Sigmoid colon (tissue), 4 donors: Measurements from ENCODE around the gene AMH.

Experiments used
- EP300 ChIP-seq, 4 donors: sonication (generic); formaldehyde crosslinking; IDR thresholded peaks; one replicate each; pipeline ENCODE4 v1.6.1; 2017; ENCODE audit warnings: antibody characterized with exemption in 4 of 4
- POLR2A ChIP-seq, 2 donors: fragments of 450-650 bp; IDR thresholded peaks; one replicate each; pipeline ENCODE4 v1.6.1; 2016; ENCODE audit warnings: antibody characterized with exemption in 2 of 2, mild to moderate bottlenecking in 2 of 2, moderate library complexity in 2 of 2
- POLR2AphosphoS5 ChIP-seq, 4 donors: sonication (generic); formaldehyde crosslinking; IDR thresholded peaks; one replicate each; pipeline ENCODE4 v1.6.1; 2017; ENCODE audit warnings: antibody characterized with exemption in 4 of 4
- TF ChIP-seq, protein P1 (sequence below), 4 experiments: fragments of 450-650 bp in 3 of 4; fragments of 200-600 bp in 1 of 4; IDR thresholded peaks; one replicate each; pipeline ENCODE4 v1.5.1; 2016 to 2019; ENCODE audit warnings: antibody characterized with exemption in 4 of 4, mild to moderate bottlenecking in 3 of 4, moderate library complexity in 2 of 4

DNA sequence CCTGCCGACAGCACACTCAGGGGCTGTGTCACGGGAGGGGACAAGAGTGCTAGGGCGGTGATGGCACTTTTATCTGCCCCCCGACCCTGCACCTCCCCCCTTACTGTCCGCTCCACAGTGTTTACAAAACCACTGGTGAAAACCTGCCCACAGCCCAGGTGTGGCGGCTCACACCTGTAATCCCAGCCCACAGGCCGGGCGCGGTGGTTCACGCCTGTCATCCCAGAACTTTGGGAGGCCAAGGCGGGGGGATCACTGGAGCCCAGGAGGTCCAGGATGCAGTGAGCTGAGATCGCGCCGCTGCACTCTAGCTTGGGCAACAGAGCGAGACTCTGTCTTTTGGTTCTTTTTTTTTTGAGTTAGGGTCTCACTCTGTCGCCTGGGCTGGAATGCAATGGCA lies 47.0 kb downstream of the AMH start:
- TF ChIP-seq, protein P1, sequence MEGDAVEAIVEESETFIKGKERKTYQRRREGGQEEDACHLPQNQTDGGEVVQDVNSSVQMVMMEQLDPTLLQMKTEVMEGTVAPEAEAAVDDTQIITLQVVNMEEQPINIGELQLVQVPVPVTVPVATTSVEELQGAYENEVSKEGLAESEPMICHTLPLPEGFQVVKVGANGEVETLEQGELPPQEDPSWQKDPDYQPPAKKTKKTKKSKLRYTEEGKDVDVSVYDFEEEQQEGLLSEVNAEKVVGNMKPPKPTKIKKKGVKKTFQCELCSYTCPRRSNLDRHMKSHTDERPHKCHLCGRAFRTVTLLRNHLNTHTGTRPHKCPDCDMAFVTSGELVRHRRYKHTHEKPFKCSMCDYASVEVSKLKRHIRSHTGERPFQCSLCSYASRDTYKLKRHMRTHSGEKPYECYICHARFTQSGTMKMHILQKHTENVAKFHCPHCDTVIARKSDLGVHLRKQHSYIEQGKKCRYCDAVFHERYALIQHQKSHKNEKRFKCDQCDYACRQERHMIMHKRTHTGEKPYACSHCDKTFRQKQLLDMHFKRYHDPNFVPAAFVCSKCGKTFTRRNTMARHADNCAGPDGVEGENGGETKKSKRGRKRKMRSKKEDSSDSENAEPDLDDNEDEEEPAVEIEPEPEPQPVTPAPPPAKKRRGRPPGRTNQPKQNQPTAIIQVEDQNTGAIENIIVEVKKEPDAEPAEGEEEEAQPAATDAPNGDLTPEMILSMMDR (IDR thresholded peaks at IDR 0.05), result no peak
- TF ChIP-seq POLR2A (IDR thresholded peaks at IDR 0.05) (no peak), POLR2AphosphoS5 (IDR thresholded peaks at IDR 0.05) (no peak), EP300 (IDR thresholded peaks at IDR 0.05) (no peak)
